Tibial artery (tissue), 4 donors: ENCODE data around the gene CNKSR1.

Experiments used
- DNase-seq, 2 donors: peaks; one replicate each; pipeline ENCODE4 v3.0.0-alpha.2; 2019
- H3K27ac ChIP-seq, 2 donors: fragments of 200-600 bp; sonication (generic) in 1 of 2; 1 replicate in 1 of 2; 2 replicates in 1 of 2; pipeline ENCODE4 v1.5.1; 2018 to 2019; ENCODE audit warnings: mild to moderate bottlenecking in 1 of 2
- H3K27me3 ChIP-seq, 2 donors: fragments of 200-600 bp; sonication (generic) in 1 of 2; one replicate each; pipeline versions ENCODE4 v1.5.1 to v1.6.0; 2016 to 2019
- H3K36me3 ChIP-seq, 3 donors: fragments of 200-600 bp; sonication (generic) in 2 of 3; one replicate each; pipeline ENCODE4 v1.5.1; 2016 to 2019; ENCODE audit warnings: mild to moderate bottlenecking in 2 of 3
- H3K4me1 ChIP-seq, 4 donors: fragments of 200-600 bp; sonication (generic) in 2 of 4; 1 replicate in 3 of 4; 2 replicates in 1 of 4; pipeline ENCODE4 v1.5.1; 2016 to 2019
- H3K4me3 ChIP-seq, 2 donors: fragments of 200-600 bp; sonication (generic) in 1 of 2; 1 replicate in 1 of 2; 2 replicates in 1 of 2; pipeline ENCODE4 v1.5.1; 2018 to 2019; ENCODE audit warnings: mild to moderate bottlenecking in 2 of 2
- H3K9me3 ChIP-seq, 3 donors: fragments of 200-600 bp; sonication (generic) in 1 of 3; one replicate each; pipeline ENCODE4 v1.5.1; 2016 to 2019
- CTCF ChIP-seq, 2 experiments: fragments of 200-600 bp in 1 of 2; fragments of 450-650 bp in 1 of 2; IDR thresholded peaks; one replicate each; pipeline ENCODE4 v1.5.1; 2017 to 2019; ENCODE audit warnings: antibody characterized with exemption in 2 of 2, mild to moderate bottlenecking in 1 of 2, moderate library complexity in 1 of 2
- intact Hi-C: fragments of 100-400 bp; cut with DNase I; formaldehyde crosslinking; loops from one replicate; pipeline ENCODE4 v1.15.0; 2023; ENCODE audit warnings: low total_unique reads

The CNKSR1 gene

DNA sequence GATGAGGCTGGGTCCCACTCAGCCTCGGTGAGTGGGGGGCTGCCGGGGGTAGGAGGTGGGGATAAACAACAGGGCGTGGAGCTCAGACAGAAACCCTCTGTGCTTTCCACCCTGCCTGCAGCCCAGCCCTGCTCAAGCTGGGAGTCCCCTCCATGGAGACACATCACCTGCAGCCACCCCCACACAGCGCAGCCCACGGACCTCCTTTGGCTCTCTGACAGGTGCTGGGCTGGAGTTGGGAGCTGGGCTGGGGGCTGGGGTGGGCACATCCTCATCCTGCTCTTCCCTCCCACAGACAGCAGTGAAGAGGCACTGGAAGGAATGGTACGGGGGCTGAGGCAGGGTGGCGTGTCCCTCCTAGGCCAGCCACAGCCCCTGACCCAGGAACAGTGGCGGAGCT, 11.2 kb downstream of the CNKSR1 start:
- H3K36me3 ChIP-seq, result peaks cover 0 to 46% (median 0%) of the 10 kb centered on the region in 3 donors
- H3K9me3 ChIP-seq, result no peaks in the 10 kb centered on the region
- H3K4me1 ChIP-seq, result no peaks in the 10 kb centered on the region
- DNase-seq, result no peak
- no peak overlapping the region for H3K27ac ChIP-seq
- no peak overlapping the region for H3K4me3 ChIP-seq
- TF ChIP-seq CTCF (IDR thresholded peaks at IDR 0.05), result no peak
- no peaks in the 10 kb centered on the region for H3K27me3 ChIP-seq
- intact Hi-C loops, result no loop called here

GRCh38 chr1:26189331-26189730, 12.0 kb downstream of the CNKSR1 start:
- H3K4me3 ChIP-seq, result no peak overlapping the region
- peaks cover 0 to 39% (median 0%) of the 10 kb centered on the region in 3 donors for H3K36me3 ChIP-seq
- intact Hi-C loops, result no loop called here
- H3K27me3 ChIP-seq, result no peaks in the 10 kb centered on the region
- no peaks in the 10 kb centered on the region for H3K4me1 ChIP-seq
- no peak overlapping the region for H3K27ac ChIP-seq
- no peaks in the 10 kb centered on the region for H3K9me3 ChIP-seq
- no peak for DNase-seq
- TF ChIP-seq CTCF (IDR thresholded peaks at IDR 0.05), result no peak

- intact Hi-C loops, result no loop called here
Measured at GRCh38 chr1:26189751-26190275, 12.5 kb downstream of the CNKSR1 start.

DNA sequence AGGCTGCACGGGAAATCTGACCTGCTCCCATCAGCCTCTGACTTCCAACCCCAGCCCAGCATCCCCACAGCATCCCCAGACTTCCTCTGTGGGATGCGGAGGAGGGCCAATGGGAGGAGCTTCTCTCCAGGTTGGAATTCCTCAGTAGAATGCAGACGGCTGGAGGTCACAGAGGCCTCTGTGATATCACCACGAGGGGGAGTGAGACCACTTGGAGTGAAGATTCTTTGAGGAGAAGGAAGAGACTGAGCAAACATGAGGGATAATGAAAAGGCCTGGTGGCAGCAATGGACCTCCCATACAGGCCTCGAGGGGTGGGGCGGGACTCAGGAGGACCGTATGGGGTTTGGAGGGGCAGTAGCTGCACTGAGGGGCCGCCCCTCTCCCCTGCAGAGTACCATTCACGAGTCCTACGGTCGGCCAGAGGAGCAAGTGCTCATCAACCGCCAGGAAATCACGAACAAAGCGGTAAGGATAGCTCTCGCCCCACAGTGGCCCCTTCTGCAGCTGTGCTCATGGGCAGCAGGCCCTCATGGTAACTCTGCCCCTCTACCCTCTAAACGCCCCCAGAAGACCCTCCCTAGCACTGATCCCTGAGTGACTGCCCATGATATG, 13.2 kb downstream of the CNKSR1 start, which contains the start of gene CATSPER4:
Gene CATSPER4, plus strand, starts transcription at position 230 of the 615 bp plus-strand sequence. Its CDS starts 26 bp downstream, at position 256.
- intact Hi-C loops, result no loop called here
- H3K36me3 ChIP-seq, result peaks cover 0 to 30% (median 0%) of the 10 kb centered on the region in 3 donors
- H3K9me3 ChIP-seq, result no peaks in the 10 kb centered on the region
- H3K27me3 ChIP-seq, result no peaks in the 10 kb centered on the region
- H3K27ac ChIP-seq, result no peak within 1 kb of the TSS
- no peak for DNase-seq
- H3K4me3 ChIP-seq, result no peak within 1 kb of the TSS
- H3K4me1 ChIP-seq, result no peaks in the 10 kb centered on the region
- no peak for TF ChIP-seq CTCF (IDR thresholded peaks at IDR 0.05)

More at GRCh38 chr1:26189751-26190275, 12.5 kb downstream of the CNKSR1 start:
- Histone ChIP-seq H3K4me1 (no peaks in the 10 kb centered on the region), H3K27me3 (no peaks in the 10 kb centered on the region), H3K36me3 (peaks cover 0 to 34% (median 0%) of the 10 kb centered on the region in 3 donors), H3K27ac (no peak overlapping the region), H3K9me3 (no peaks in the 10 kb centered on the region), H3K4me3 (no peak overlapping the region)
- no peak for DNase-seq
- no peak for TF ChIP-seq CTCF (IDR thresholded peaks at IDR 0.05)

- no peaks in the 10 kb centered on the region for H3K4me1 ChIP-seq
- no peaks in the 10 kb centered on the region for H3K9me3 ChIP-seq
- H3K27ac ChIP-seq, result no peak overlapping the region
- TF ChIP-seq CTCF (IDR thresholded peaks at IDR 0.05), result no peak
- H3K27me3 ChIP-seq, result no peaks in the 10 kb centered on the region
- intact Hi-C loops, result no loop called here
- DNase-seq, result no peak
- H3K4me3 ChIP-seq, result no peak overlapping the region
- peaks cover 0 to 24% (median 0%) of the 10 kb centered on the region in 3 donors for H3K36me3 ChIP-seq
Measured at GRCh38 chr1:26191739-26192138, 14.4 kb downstream of the CNKSR1 start.
